GM18870 (cell line): ENCODE results near the gene ZFP3.
"Not testable (repeated sequence)": the region's sequence is repeated elsewhere in the genome, so short reads cannot be mapped to it uniquely, and the experiment has no call there.

Experiments
- ATAC-seq: cut with Tn5 transposase; IDR thresholded peaks from one replicate; pipeline ENCODE4 v1.9.1; 2021; ENCODE audit warnings: moderate library complexity; ENCODE audit not compliant: unreplicated experiment

ZFP3 gene

GRCh38 chr17:5077275-5077674 is 992 bp upstream of the ZFP3 start:
- not testable (repeated sequence) for ATAC-seq

DNA sequence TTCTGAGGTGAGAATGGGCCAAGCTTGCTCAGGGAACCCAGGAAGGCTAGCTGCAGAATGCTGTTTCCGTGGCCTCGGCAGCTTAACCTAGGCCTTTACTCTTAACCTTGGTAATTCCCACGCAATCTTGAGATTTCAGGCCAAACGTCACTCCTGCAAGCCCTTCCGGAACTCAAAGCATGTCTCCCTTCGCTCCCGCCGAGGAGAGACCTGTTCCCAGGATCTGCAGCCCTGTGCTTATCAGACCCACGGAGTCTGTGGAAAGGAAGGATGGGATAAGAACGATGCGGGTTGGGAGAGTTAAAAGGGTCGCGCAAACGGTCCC is 524 bp upstream of the ZFP3 start:
- ATAC-seq = no peak

GRCh38 chr17:5080591-5080990 is 2.3 kb downstream of the ZFP3 start:
- ATAC-seq = no peak

- no peak for ATAC-seq
These were observed 14.1 kb downstream of the ZFP3 start for GRCh38 chr17:5092218-5093010.

DNA sequence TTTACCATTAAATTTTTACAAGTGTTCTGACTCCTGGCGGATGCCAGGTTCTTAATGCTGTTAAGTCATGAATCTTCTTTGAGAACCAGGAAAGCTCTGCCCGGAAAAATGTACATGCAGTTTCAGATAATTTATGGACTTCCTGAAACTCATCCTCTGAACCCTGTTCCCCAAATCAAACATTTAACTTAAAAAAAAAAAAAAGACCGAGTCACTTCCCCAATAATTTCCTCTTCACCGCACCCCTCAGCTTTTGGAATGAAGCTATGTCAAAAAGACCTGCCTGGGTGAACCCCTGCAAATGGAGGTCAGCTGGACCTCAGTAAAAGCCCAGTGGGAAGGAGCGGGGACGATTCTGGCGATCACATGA is 18.4 kb downstream of the ZFP3 start:
- ATAC-seq = no peak

- ATAC-seq = no peak
These were observed 19.0 kb downstream of the ZFP3 start for GRCh38 chr17:5097101-5097834.

DNA sequence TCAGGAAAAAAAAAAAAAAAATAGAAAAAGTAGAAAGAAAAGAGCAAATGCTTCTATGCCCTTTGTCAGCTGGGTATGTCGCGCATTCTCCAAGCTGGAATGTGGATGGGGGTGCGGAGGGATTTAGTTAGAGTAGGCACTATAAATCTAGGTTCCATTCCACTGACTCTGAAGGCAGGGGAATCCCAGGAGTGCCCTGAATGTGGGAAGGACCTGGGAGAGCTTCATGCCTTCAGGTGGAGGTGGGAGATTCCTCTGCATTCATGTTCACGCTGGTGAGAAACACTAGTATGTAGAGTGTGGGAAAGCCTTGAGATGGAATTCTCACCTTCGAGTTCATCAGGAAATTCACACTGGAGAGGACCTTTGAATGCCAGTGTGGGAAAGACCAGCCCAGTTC is 21.0 kb downstream of the ZFP3 start:
- no peak for ATAC-seq

GRCh38 chr17:5100832-5101231 is 22.6 kb downstream of the ZFP3 start:
- no peak for ATAC-seq

DNA sequence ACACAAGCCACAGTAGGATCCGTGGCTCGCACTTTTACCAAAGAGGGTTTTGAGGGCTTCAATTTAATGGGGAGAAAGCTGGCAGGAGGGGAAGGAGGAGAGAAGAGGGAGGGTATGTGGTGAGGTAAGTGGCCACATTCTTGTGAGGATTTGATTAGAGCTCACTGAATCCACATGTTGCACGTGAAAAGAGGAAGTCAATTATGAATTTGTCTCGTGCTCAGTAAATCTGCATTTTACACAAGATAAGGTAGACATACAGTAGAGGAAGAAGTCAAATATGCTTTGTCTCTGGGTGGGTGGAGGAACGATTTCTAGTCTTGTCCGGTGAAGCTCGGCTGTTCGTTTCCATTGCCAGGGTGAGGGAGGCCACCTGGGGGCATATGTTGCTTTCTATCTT is 32.5 kb downstream of the ZFP3 start:
- ATAC-seq = no peak

DNA sequence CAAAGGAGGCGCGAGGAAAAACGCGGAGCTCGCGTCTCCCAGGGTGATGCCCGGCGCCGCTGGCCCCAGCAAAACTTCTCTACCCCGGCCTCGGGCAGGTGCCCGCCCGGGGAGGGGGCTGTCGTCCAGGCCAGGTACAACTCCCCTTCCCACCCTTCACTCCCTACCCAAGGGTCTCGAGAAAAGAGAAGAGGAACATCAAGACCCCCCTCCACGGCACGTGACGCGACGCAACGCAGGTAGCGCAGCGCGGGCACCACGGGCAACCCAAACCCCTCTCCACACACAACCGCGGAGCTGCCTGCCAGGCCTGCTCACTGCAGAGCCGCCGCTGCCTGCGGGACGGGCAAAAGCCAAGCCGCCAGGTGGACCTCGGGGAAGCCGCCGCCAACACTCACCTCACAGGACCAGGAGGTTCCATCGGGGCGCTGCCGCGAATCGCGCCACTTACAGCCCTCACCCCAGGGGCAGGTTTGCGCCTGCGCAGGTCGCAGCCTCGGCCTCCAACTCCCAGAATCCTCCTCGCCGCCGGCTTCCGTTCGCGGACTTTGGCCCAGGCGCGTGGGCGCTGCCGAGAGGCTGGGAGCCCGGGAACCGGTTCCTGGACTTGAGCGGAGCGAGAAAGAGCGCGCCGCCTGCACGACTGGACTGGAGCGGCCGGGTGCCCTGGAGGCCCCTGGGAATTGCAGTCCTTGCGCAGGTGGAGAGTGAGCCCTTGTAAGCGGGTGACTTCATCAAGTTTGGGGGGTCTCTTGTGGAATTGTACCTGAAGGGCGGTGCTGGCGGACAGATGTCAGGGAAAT is 33.3 kb downstream of the ZFP3 start, which contains the start of gene ZNF232:
TSS of gene ZNF232 (minus strand) at position 477 of the 803 bp plus-strand sequence. CDS start at position 421, 56 bp downstream.
- peak; percentile 42 for ATAC-seq

GRCh38 chr17:5115673-5116651 is 37.7 kb downstream of the ZFP3 start, which contains the start of gene USP6:
Gene USP6, plus strand, starts transcription at chr17:5116032. Its CDS starts 14,336 bp downstream, at chr17:5130368.
- no peak for ATAC-seq

DNA sequence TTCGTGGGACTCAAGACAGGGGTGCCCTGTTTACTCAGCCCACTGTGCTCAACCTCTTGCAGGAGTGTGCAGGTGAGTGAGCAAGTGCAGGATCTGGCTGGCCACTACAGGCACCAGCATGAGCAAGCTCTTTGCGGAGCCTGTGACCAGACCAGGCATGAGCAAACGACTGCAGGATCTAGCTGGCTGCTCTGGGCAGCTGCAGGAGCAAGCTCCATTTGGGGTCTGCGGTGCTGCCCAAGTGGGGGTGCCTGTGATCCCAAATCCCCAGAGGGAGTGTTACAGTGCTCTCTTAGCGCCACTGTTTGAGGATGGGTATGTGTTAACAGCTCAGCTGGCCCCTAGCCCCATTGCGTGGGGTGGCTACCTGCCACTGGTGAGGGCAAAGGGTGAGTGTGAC is 40.0 kb downstream of the ZFP3 start:
- ATAC-seq = no peak

DNA sequence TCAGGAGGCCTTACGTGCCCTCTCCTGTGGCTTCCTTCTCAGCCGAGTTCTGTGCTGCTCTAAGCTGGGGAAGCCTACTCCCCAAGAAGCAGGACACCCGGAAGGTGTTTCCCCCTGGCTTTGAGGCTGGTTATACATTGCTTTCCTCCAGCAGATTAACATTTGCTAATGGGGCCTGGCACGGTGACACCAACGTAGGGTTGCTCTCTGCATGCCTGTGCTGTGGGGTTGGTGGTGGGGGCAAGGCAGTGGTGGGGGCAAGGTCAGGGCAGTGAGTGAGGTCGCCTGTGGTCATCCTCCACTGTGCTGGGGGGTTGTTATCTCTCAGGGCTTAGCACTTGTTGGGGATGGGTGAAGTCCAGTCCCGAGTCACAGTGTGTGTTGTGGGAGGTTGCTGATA is 41.8 kb downstream of the ZFP3 start:
- no peak for ATAC-seq

DNA sequence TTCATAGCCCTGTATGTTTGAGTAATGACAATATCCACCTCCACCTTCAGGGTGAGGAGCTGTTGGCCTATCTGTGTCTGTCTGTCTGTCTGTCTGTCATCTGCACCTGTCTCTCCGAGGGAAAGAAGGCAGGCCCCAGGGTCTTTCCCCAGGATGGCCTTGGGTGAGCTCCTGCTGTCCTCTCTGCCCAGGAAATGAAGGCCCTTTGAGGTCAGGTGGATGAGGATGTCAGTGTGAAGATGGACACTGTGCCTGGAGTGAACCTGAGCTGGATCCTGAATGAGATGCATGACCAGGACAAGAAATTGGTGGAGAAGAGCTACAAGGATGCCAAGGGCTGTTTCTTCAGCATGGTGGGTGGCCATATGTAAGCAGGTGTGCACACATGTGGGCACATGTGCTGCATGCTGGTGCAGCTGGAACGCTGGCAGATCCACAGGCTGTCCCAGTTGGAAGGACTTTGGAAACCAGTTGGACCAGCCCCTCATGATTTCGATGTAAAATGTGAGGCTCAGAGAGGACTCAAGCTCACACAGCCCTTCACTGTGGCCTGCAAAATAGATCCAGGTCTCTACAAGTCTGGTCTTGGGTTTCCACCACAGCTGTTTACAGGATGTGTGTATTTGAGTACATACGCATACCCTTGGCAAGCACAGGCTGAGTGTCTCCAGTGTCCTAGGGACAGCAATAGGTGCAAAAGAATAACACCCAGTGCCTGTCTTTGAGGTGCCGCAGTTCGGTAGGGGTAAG is 42.3 kb downstream of the ZFP3 start:
- not testable (repeated sequence) for ATAC-seq

DNA sequence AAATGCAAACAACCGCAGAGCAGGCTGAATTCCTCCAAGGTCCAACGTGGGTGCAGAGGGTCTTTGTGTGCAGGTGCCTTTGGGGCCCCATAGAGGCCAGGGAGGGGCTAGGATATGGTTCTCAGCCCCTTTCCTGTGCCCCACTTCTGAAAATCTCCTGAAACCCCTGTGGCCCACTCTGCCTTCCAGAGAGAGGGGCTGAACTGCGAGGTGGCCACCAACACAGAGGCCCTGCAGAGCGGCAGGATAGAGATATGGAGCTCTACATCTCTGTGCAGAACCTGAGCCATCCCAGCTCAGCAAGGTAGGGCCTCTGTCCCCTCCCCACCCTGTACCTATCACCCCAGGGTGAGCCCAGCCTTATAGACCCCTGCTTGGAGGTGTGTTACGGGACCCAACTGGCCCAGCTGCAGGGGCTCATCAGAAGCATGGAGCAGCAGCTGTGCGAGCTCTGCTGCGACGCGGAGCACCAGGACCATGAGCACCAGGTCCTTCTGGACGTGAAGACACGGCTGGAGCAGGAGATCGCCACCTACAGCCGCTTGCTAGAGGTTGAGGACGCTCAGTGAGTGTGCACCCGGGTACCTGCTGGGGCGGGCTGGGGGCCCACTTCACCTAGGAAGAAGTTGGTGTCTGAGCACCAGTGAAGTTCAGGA is 43.0 kb downstream of the ZFP3 start:
- ATAC-seq = no peak

DNA sequence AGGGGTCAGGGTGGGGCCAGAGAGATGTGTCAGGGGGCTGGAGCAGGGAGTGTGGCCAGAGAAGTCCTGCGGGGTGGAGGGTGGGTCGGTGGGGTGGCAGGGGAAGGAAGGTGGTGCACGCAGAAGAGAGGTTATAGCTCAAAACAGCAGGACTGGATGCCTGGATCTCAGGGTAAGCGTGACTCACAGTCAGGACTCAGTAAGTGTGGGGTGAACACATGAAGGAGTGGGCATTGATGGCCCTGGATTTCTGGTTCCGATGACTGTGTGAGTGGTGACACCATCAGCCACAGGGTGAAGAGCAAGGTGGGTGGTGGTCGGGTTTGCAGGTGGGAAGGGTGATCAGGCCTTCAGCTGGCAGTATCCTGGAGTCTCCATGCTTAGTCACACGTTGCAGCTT is 43.8 kb downstream of the ZFP3 start:
- not testable (repeated sequence) for ATAC-seq

GRCh38 chr17:5122586-5123342 is 44.5 kb downstream of the ZFP3 start:
- no peak for ATAC-seq

DNA sequence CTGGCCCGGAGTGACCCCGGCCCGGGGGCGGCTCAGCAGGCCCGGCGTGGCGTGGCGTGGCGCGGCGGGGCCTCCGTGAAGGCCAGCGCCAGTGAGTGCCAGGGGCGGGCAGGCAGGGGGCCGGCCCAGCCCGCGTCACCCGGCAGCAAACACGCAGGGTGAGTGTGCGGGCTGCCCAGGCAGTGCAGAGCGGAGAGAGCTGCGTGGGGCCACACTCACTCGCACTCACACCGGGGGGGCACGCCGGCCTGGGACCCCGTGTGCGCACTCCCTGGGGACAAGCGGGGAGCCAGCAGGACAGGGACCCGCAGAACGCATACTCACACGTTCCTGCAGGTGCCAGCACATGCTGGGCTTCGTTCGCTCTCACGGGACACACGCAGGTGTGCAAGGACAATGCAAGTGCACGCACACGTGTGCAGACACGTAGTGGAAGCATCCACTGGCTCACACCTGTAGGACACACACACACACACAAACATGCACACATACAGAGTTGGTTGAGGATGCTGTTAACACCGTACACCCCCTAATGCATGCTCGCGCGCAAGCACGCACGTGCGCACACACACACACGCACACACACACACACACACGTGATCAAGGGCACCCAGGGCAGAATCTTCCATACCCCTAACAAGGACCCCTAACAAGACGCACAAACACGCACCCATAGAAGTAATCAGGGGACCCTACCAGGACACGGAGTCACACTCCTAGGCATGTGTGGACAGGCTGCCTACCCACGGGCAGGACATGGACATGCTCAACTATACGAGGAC is 45.3 kb downstream of the ZFP3 start:
- ATAC-seq = no peak
